GM19351 (cell line): Measurements from ENCODE around the gene PROC.

Source experiments
- ATAC-seq: cut with Tn5 transposase; IDR thresholded peaks from one replicate; pipeline ENCODE4 v1.9.1; 2021; ENCODE audit warnings: mild to moderate bottlenecking, moderate library complexity; ENCODE audit not compliant: unreplicated experiment

PROC gene

DNA sequence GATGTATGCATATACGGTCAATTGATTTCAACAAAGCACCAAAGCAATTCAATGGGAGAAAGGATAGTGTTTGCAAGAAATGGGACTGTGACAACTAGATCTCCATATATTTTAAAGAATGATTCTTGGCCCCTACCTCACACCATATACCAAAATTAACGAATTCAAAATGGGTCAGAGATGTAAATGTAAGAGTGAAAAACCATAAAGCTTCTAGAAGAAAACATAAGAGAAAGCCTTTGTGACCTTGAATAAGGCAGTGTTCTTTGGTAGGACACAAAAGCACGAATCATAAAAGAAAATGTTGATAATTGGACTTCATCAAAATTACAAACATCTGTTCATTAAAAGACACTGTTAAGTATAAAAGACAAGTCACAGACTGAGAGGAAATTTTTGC is 5.0 kb upstream of the PROC start:
- no peak for ATAC-seq

DNA sequence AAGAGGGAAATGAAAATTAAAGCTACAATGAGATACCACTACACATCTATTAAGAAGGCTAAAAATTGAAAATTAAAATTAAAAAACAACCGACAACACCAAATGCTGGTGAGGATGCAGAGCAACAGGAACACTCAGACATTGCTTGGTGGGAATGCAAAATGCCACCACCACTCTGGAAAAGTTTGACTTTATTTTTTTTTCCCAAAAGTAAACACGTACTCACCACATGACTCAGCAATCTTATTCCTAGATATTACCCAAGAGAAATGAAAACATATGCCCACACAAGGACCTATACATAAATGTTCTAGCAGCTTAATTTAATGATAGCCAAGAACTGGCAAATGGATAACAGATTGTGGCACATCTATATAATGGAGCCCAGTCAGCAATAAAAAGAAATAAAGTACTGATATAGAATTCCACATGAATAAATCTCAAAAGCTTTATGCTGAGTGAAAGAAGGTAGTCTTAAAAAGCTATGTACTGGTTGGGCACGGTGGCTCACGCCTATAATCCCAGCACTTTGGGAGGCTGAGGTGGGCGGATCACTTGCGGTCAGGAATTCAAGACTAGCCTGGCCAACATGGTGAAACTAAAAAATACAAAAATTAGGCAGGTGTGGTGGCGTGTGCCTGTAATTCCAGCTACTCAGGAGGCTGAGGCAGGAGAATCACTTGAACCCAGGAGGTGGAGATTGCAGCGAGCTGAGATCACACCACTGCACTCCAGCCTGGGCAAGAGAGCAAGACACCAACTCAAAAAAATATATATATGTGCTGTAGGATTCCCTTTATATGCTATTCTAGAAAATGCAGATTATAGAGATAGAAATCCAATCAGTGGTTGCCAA is 4.2 kb upstream of the PROC start:
- no peak for ATAC-seq

DNA sequence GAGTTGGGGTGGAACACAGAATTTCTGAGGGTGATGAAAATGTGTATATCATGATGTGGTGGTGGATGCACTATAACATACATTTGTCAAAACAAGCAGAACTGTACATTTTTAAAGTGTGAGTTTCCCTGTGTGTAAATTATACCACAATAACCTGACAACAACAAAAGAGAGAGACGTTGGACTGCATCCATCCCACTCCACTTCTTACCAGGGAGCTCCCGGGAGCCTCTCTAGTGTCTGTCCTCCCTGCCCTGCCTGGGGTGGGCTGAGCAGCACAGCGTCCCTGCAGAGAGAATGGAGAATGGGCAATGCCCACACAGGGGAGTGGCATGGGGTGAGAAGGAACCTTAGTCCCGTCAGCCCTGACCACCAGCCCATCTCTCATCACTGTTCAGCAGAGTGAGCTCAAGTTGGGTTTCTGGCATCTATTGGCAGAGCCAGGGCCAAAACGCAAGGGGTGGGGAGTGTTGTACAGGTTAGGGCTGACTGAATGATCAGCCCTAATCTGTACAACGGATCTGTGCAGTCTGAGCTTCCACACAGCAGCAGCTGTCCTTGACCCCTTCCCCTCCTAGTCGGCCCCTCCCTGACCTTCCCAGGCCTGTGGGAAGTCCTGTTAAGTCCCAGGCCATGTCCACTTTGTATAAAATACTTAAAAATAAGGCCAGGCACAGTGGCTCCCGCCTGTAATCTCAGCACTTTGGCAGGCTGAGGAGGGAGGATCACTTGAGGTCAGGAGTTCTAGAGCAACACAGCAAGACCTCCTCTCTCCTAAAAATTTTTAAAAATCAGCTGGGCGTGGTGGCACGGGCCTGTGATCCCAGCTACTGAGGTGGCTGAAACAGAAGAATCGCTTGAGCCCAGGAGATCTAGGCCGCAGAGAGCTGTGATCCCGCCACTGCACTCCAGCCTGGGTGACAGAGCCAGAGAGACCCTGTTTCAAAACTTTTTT is 3.3 kb upstream of the PROC start:
- no peak for ATAC-seq

DNA sequence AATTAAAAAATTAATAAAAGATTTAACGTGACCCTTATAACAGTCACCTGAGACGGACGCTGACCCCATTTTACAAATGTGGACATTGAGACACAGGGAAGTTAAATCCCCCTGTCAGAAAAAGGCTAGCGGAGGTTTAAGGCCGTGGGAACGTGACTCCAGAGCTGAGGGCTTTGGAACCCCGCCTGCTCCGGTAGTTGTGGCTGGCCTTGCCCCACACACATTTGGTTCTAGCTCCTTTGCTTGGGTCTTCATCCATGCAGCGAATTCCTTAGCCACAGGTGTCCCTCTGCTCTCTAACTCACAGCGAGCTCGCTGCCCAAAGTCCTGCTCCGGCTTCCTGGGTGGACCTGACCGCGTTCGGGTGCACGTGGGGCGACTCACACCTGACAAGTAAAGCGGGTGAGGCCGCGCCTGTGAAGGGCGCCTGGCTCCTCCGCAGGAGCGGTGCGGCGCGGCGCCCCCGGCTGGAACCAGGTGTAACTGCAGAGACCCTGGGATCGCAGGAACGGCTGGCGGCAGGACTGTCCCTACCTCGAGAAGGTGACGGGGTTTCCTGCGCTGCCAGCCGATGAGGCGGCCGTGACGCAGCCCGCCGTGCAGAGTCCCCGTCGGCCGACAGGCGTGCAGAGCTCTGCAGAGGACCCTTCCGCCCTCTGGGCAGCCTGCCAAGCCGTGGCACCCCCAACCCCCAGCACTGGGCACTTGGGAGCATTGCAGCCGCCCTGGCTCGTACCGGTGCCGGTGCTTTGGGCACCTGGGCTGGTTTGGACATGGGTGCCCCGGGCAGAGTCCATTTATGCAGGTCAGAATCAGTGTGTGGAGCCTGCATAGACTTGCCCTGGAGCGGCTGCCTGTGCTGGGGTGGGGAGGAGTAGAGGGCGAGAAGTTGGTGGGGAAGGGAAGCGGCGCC is 2.4 kb upstream of the PROC start:
- ATAC-seq = peak; percentile 80

DNA sequence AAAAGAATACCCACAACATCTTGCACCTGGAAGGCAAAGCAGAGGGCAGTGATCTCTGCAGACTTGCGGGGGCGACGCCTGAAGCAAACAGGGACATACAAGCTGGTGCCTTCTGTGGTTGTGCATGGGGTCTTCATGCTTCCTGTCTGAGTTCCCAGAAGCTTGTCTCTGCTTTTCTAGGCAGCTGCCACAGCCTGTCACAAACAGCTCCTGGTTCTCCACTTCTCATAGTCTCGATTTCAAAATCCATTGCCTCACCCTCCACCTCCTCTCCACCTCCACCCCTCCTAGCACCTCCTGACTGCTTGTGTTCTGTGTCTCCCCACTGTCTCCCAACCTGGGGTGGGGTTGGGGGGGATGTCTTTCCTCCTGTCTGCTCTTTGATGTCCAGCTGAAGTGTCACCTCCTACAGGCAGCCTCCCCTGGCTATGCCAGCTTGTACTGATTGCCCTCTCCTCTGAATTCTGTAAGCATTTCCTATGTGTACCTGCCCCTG is 1.7 kb upstream of the PROC start:
- ATAC-seq = no peak

DNA sequence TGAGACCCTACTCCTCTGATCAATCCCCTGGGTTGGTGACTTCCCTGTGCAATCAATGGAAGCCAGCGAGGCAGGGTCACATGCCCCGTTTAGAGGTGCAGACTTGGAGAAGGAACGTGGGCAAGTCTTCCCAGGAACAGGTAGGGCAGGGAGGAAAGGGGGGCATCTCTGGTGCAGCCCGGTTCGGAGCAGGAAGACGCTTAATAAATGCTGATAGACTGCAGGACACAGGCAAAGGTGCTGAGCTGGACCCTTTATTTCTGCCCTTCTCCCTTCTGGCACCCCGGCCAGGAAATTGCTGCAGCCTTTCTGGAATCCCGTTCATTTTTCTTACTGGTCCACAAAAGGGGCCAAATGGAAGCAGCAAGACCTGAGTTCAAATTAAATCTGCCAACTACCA is 821 bp upstream of the PROC start:
- no peak for ATAC-seq

DNA sequence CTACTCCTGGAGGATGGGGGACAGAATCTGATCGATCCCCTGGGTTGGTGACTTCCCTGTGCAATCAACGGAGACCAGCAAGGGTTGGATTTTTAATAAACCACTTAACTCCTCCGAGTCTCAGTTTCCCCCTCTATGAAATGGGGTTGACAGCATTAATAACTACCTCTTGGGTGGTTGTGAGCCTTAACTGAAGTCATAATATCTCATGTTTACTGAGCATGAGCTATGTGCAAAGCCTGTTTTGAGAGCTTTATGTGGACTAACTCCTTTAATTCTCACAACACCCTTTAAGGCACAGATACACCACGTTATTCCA is 844 bp downstream of the PROC start:
- ATAC-seq = no peak

DNA sequence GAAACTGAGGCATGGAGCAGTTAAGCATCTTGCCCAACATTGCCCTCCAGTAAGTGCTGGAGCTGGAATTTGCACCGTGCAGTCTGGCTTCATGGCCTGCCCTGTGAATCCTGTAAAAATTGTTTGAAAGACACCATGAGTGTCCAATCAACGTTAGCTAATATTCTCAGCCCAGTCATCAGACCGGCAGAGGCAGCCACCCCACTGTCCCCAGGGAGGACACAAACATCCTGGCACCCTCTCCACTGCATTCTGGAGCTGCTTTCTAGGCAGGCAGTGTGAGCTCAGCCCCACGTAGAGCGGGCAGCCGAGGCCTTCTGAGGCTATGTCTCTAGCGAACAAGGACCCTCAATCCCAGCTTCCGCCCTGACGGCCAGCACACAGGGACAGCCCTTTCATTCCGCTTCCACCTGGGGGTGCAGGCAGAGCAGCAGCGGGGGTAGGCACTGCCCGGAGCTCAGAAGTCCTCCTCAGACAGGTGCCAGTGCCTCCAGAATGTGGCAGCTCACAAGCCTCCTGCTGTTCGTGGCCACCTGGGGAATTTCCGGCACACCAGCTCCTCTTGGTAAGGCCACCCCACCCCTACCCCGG is 1.3 kb downstream of the PROC start:
- no peak for ATAC-seq

DNA sequence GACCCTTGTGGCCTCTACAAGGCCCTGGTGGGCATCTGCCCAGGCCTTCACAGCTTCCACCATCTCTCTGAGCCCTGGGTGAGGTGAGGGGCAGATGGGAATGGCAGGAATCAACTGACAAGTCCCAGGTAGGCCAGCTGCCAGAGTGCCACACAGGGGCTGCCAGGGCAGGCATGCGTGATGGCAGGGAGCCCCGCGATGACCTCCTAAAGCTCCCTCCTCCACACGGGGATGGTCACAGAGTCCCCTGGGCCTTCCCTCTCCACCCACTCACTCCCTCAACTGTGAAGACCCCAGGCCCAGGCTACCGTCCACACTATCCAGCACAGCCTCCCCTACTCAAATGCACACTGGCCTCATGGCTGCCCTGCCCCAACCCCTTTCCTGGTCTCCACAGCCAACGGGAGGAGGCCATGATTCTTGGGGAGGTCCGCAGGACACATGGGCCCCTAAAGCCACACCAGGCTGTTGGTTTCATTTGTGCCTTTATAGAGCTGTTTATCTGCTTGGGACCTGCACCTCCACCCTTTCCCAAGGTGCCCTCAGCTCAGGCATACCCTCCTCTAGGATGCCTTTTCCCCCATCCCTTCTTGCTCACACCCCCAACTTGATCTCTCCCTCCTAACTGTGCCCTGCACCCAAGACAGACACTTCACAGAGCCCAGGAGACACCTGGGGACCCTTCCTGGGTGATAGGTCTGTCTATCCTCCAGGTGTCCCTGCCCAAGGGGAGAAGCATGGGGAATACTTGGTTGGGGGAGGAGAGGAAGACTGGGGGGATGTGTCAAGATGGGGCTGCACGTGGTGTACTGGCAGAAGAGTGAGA is 2.0 kb downstream of the PROC start:
- ATAC-seq = no peak

DNA sequence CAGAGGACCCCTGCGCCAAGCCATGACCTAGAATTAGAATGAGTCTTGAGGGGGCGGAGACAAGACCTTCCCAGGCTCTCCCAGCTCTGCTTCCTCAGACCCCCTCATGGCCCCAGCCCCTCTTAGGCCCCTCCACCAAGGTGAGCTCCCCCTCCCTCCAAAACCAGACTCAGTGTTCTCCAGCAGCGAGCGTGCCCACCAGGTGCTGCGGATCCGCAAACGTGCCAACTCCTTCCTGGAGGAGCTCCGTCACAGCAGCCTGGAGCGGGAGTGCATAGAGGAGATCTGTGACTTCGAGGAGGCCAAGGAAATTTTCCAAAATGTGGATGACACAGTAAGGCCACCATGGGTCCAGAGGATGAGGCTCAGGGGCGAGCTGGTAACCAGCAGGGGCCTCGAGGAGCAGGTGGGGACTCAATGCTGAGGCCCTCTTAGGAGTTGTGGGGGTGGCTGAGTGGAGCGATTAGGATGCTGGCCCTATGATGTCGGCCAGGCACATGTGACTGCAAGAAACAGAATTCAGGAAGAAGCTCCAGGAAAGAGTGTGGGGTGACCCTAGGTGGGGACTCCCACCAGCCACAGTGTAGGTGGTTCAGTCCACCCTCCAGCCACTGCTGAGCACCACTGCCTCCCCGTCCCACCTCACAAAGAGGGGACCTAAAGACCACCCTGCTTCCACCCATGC is 3.0 kb downstream of the PROC start:
- ATAC-seq = no peak

DNA sequence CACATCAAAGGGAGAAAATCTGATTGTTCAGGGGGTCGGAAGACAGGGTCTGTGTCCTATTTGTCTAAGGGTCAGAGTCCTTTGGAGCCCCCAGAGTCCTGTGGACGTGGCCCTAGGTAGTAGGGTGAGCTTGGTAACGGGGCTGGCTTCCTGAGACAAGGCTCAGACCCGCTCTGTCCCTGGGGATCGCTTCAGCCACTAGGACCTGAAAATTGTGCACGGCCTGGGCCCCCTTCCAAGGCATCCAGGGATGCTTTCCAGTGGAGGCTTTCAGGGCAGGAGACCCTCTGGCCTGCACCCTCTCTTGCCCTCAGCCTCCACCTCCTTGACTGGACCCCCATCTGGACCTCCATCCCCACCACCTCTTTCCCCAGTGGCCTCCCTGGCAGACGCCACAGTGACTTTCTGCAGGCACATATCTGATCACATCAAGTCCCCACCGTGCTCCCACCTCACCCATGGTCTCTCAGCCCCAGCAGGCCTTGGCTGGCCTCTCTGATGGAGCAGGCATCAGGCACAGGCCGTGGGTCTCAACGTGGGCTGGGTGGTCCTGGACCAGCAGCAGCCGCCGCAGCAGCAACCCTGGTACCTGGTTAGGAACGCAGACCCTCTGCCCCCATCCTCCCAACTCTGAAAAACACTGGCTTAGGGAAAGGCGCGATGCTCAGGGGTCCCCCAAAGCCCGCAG is 3.8 kb downstream of the PROC start:
- ATAC-seq = no peak

DNA sequence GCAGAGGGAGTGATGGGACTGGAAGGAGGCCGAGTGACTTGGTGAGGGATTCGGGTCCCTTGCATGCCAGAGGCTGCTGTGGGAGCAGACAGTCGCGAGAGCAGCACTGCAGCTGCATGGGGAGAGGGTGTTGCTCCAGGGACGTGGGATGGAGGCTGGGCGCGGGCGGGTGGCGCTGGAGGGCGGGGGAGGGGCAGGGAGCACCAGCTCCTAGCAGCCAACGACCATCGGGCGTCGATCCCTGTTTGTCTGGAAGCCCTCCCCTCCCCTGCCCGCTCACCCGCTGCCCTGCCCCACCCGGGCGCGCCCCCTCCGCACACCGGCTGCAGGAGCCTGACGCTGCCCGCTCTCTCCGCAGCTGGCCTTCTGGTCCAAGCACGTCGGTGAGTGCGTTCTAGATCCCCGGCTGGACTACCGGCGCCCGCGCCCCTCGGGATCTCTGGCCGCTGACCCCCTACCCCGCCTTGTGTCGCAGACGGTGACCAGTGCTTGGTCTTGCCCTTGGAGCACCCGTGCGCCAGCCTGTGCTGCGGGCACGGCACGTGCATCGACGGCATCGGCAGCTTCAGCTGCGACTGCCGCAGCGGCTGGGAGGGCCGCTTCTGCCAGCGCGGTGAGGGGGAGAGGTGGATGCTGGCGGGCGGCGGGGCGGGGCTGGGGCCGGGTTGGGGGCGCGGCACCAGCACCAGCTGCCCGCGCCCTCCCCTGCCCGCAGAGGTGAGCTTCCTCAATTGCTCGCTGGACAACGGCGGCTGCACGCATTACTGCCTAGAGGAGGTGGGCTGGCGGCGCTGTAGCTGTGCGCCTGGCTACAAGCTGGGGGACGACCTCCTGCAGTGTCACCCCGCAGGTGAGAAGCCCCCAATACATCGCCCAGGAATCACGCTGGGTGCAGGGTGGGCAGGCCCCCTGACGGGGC is 4.6 kb downstream of the PROC start:
- ATAC-seq = no peak

DNA sequence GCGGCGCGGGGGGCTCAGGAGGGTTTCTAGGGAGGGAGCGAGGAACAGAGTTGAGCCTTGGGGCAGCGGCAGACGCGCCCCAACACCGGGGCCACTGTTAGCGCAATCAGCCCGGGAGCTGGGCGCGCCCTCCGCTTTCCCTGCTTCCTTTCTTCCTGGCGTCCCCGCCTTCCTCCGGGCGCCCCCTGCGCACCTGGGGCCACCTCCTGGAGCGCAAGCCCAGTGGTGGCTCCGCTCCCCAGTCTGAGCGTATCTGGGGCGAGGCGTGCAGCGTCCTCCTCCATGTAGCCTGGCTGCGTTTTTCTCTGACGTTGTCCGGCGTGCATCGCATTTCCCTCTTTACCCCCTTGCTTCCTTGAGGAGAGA is 5.2 kb downstream of the PROC start:
- no peak for ATAC-seq

DNA sequence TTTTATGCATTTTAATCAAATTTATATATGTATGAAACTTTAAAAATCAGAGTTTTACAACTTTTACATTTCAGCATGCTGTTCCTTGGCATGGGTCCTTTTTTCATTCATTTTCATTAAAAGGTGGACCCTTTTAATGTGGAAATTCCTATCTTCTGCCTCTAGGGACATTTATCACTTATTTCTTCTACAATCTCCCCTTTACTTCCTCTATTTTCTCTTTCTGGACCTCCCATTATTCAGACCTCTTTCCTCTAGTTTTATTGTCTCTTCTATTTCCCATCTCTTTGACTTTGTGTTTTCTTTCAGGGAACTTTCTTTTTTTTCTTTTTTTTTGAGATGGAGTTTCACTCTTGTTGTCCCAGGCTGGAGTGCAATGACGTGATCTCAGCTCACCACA is 5.7 kb downstream of the PROC start:
- ATAC-seq = no peak

DNA sequence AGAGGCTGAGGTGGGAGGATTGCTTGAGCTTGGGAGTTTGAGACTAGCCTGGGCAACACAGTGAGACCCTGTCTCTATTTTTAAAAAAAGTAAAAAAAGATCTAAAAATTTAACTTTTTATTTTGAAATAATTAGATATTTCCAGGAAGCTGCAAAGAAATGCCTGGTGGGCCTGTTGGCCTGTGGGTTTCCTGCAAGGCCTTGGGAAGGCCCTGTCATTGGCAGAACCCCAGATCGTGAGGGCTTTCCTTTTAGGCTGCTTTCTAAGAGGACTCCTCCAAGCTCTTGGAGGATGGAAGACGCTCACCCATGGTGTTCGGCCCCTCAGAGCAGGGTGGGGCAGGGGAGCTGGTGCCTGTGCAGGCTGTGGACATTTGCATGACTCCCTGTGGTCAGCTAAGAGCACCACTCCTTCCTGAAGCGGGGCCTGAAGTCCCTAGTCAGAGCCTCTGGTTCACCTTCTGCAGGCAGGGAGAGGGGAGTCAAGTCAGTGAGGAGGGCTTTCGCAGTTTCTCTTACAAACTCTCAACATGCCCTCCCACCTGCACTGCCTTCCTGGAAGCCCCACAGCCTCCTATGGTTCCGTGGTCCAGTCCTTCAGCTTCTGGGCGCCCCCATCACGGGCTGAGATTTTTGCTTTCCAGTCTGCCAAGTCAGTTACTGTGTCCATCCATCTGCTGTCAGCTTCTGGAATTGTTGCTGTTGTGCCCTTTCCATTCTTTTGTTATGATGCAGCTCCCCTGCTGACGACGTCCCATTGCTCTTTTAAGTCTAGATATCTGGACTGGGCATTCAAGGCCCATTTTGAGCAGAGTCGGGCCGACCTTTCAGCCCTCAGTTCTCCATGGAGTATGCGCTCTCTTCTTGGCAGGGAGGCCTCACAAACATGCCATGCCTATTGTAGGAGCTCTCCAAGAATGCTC is 6.6 kb downstream of the PROC start:
- ATAC-seq = no peak
